Activated T-cell treated with anti-CD3 and anti-CD28 coated beads, Interleukin-2, amount 50 U/mL, for 72 hours (primary cell): ENCODE measurements around the gene PTPRT. TPM values are rescaled to one million over a fixed set of nuclear protein-coding genes. Genes with fewer than 3 reads are reported as not detected.

Source experiments
- ATAC-seq, 2 donors: fragments of 150-1000 bp; cut with Tn5 transposase; replicated peaks in 1 of 2; 2 replicates each; pipeline ENCODE4 v1.10.0; 2021; ENCODE audit warnings: moderate library complexity in 2 of 2, mild to moderate bottlenecking in 1 of 2
- DNase-seq, 2 donors: peaks; one replicate each; pipeline ENCODE4 v3.0.0; 2021 to 2022; ENCODE audit warnings: mixed read lengths in 1 of 2
- H3K27ac Mint-ChIP-seq: one replicate; pipeline ENCODE4 v1.8.0; 2022; ENCODE audit warnings: mild to moderate bottlenecking, moderate library complexity, mixed read lengths
- H3K27me3 Mint-ChIP-seq: one replicate; pipeline ENCODE4 v1.8.0; 2022; ENCODE audit warnings: low read depth, mixed read lengths
- H3K36me3 Mint-ChIP-seq, 2 donors: one replicate each; pipeline ENCODE4 v1.8.0; 2022; ENCODE audit warnings: mixed read lengths in 2 of 2, mild to moderate bottlenecking in 1 of 2; ENCODE audit not compliant: insufficient read depth in 2 of 2
- H3K4me1 Mint-ChIP-seq: one replicate; pipeline ENCODE4 v1.8.0; 2022; ENCODE audit warnings: low read depth, mixed read lengths
- H3K4me3 Mint-ChIP-seq, 2 donors: one replicate each; pipeline ENCODE4 v1.8.0; 2022; ENCODE audit warnings: mild to moderate bottlenecking in 2 of 2, mixed read lengths in 2 of 2, moderate library complexity in 2 of 2
- H3K9me3 Mint-ChIP-seq, 2 donors: one replicate each; pipeline ENCODE4 v1.8.0; 2022; ENCODE audit warnings: mixed read lengths in 2 of 2
- total RNA-seq, 2 donors: library from RNA; stranded (reverse); gene quantifications; one replicate each; pipeline ENCODE4 v1.2.3, GENCODE V29; 2022

Gene PTPRT
- total RNA-seq, 2 donors from 2014 or later = not detected

DNA sequence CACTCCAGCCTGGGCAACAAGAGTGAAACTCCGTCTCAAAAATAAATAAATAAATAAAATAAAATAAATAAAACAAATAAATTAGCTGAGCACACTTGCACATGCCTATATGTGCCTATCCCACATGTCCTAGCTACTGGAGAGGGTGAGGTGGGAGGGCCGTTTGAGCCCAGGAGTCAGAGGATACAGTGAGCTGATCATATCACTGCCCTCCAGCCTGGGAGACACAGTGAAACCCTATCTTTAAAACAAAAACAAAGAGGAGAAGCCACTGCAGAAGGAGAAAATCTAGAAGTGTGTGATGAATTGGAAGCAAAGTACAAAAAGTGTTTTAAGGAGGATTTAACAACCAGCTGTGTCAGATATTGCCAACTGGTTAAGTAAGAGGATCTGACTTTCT, 728.4 kb downstream of the PTPRT start:
- Mint-ChIP-seq H3K9me3 (peaks cover 10 to 11% of the 10 kb centered on the region in 2 donors), H3K4me3 (no peak overlapping the region), H3K36me3 (no peaks in the 10 kb centered on the region), H3K27me3 (no peaks in the 10 kb centered on the region), H3K4me1 (no peaks in the 10 kb centered on the region), H3K27ac (no peak overlapping the region)
- DNase-seq = no peak
- no peak for ATAC-seq

DNA sequence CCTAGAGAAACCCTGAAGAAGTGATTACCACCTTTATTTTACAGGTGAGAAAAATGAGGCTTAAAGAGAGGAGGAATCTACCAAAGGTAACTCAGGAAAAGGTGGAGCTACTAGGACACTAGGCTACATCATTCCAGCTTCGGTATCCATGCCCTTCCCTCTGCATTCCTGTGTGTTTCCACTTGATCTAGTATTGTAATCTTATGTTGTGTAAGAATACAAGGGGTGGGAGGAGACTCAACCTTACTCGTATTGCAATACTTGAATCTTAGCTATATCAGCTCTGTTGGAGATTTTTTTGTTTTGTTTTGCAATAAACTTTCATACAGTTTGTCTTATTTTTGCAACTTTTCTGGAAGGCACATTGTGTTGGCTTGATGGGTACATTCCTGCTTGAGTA, 742.4 kb downstream of the PTPRT start:
- Mint-ChIP-seq H3K27ac (no peak overlapping the region), H3K4me1 (no peaks in the 10 kb centered on the region), H3K4me3 (no peak overlapping the region), H3K27me3 (no peaks in the 10 kb centered on the region), H3K36me3 (no peaks in the 10 kb centered on the region), H3K9me3 (peaks cover 2 to 12% of the 10 kb centered on the region in 2 donors)
- no peak for ATAC-seq
- DNase-seq = no peak

- Mint-ChIP-seq H3K4me1 (no peaks in the 10 kb centered on the region), H3K4me3 (no peak overlapping the region), H3K36me3 (no peaks in the 10 kb centered on the region), H3K27me3 (no peaks in the 10 kb centered on the region), H3K27ac (no peak overlapping the region), H3K9me3 (peaks cover 0 to 1% of the 10 kb centered on the region in 2 donors)
- ATAC-seq = no peak
- DNase-seq = no peak
These were observed 744.9 kb downstream of the PTPRT start for GRCh38 chr20:42444799-42445198.

DNA sequence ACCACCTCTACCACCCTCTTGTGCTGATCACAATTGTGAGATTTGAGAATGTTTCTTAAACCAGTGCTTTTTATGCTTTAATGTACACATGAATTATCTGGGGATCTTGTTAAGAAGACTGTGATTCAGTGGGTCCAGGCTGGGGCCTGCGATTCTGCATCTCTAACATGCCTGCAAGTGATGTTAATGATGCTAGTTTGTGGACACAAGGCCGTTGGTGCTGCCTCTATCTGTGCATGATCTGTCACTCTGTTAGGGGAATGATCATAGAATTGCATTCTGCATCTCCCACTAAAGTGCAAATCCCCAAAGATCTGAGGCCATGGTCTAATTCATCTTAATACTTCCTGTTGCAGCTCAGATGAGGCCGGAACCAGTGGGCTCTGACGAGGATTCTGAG, 746.5 kb downstream of the PTPRT start:
- H3K36me3 Mint-ChIP-seq = no peaks in the 10 kb centered on the region
- H3K4me3 Mint-ChIP-seq = no peak overlapping the region
- no peak for DNase-seq
- no peak for ATAC-seq
- H3K9me3 Mint-ChIP-seq = peaks cover 0 to 1% of the 10 kb centered on the region in 2 donors
- H3K4me1 Mint-ChIP-seq = no peaks in the 10 kb centered on the region
- H3K27ac Mint-ChIP-seq = no peak overlapping the region
- H3K27me3 Mint-ChIP-seq = no peaks in the 10 kb centered on the region

DNA sequence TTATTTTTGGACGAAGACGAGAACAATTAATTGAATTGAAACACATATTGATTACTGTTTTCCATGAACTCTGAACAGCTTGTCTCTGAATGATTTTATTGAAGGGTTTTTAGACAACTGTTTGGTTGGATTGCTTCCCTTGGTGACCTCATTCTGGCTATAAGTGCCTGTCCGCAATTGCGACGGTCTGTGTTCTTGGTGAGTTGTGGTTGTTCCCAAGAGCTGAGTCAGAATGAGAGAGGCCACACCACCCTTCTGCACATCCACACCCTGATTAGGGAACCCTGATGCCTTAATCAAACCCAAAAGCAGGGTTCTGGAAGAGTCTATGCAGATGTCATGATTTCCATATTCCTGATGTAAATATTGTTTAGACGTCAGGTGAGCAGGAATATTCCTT, 747.0 kb downstream of the PTPRT start:
- no peaks in the 10 kb centered on the region for H3K36me3 Mint-ChIP-seq
- peaks cover 0 to 1% of the 10 kb centered on the region in 2 donors for H3K9me3 Mint-ChIP-seq
- H3K27me3 Mint-ChIP-seq = no peaks in the 10 kb centered on the region
- ATAC-seq (no peak), DNase-seq (no peak)
- no peaks in the 10 kb centered on the region for H3K4me1 Mint-ChIP-seq
- no peak overlapping the region for H3K27ac Mint-ChIP-seq
- H3K4me3 Mint-ChIP-seq = no peak overlapping the region

GRCh38 chr20:42441864-42442331, 747.8 kb downstream of the PTPRT start:
- Mint-ChIP-seq H3K36me3 (no peaks in the 10 kb centered on the region), H3K9me3 (peaks cover 0 to 1% of the 10 kb centered on the region in 2 donors), H3K27ac (no peak overlapping the region), H3K4me1 (no peaks in the 10 kb centered on the region), H3K4me3 (no peak overlapping the region), H3K27me3 (no peaks in the 10 kb centered on the region)
- DNase-seq (no peak), ATAC-seq (no peak)

- ATAC-seq = no peak
- Mint-ChIP-seq H3K27ac (no peak overlapping the region), H3K4me3 (no peak overlapping the region), H3K27me3 (no peaks in the 10 kb centered on the region), H3K36me3 (no peaks in the 10 kb centered on the region), H3K4me1 (no peaks in the 10 kb centered on the region), H3K9me3 (peaks cover 0 to 1% of the 10 kb centered on the region in 2 donors)
- DNase-seq = no peak
These were observed 748.4 kb downstream of the PTPRT start for GRCh38 chr20:42441196-42441863.

DNA sequence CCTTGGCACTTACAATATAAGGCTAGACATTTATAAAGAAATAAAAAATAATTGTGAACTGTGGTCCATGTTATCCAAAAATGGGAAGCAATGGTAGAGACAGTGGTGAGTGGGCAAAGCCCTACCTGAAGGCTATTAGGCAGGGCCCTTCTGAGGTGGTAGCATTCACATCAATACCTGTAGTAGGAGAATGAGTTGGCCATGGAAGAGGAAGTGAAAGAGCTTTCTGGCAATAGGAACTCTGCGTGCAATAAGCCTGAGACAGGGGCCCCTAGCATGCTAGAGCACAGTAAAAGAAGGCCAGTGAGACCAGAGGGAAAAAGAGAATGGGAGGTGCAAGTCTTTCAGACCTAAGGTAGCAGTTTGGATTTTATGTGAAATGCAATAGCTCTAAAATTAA, 754.5 kb downstream of the PTPRT start:
- Mint-ChIP-seq H3K27ac (no peak overlapping the region), H3K36me3 (no peaks in the 10 kb centered on the region), H3K4me3 (no peak overlapping the region), H3K4me1 (no peaks in the 10 kb centered on the region), H3K9me3 (no peaks in the 10 kb centered on the region), H3K27me3 (no peaks in the 10 kb centered on the region)
- DNase-seq (no peak), ATAC-seq (no peak)

DNA sequence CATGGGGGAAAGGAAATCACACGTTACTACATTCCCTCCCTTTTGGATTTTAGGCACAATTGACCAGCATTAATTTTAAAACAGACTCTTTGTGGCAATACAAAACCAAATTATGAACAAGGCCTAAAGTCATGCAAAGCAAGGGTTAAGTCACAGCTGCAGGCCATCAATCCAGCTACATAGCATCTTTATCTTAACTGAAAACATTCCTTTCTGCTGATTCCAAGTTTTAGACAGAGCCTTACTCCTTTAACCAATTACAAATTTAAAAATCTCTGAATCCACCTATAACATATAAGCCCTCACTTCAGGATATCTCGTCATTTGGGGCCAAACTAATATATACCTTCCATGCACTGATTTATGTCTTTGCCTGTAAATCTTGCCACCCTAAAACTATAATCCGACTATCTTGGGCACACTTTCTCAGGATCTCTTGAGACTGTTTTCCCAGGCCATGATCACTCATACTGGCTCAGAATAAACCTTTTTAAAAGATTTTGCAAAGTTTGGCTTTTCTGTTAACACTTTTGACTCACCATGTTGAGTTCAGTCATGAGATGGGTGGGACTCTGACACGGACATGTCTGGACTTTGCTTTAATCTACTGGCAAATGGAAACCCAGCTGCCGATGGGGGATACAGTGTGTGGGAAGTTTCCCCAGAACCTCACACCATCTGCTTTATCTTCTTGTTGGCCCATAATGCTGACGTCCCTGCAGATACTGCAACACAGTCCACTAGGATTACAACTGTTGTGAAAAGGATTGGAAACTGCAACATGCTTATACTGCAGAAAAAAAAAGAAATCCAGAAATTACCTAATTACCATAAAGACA, 757.0 kb downstream of the PTPRT start:
- ATAC-seq = no peak
- H3K9me3 Mint-ChIP-seq = no peaks in the 10 kb centered on the region
- H3K36me3 Mint-ChIP-seq = no peaks in the 10 kb centered on the region
- no peak for DNase-seq
- no peaks in the 10 kb centered on the region for H3K27me3 Mint-ChIP-seq
- H3K4me3 Mint-ChIP-seq = no peak overlapping the region
- H3K27ac Mint-ChIP-seq = no peak overlapping the region
- H3K4me1 Mint-ChIP-seq = no peaks in the 10 kb centered on the region

- Mint-ChIP-seq H3K4me1 (no peaks in the 10 kb centered on the region), H3K4me3 (no peak overlapping the region), H3K27ac (no peak overlapping the region), H3K9me3 (peaks cover 0 to 4% of the 10 kb centered on the region in 2 donors), H3K36me3 (no peaks in the 10 kb centered on the region), H3K27me3 (no peaks in the 10 kb centered on the region)
- no peak for DNase-seq
- ATAC-seq = no peak
These were observed 759.1 kb downstream of the PTPRT start for GRCh38 chr20:42430598-42430997.

GRCh38 chr20:42429761-42430458, 759.8 kb downstream of the PTPRT start:
- ATAC-seq (no peak), DNase-seq (no peak)
- no peaks in the 10 kb centered on the region for H3K4me1 Mint-ChIP-seq
- H3K9me3 Mint-ChIP-seq = peaks cover 0 to 5% of the 10 kb centered on the region in 2 donors
- H3K4me3 Mint-ChIP-seq = no peak overlapping the region
- H3K27ac Mint-ChIP-seq = no peak overlapping the region
- no peaks in the 10 kb centered on the region for H3K36me3 Mint-ChIP-seq
- no peaks in the 10 kb centered on the region for H3K27me3 Mint-ChIP-seq

DNA sequence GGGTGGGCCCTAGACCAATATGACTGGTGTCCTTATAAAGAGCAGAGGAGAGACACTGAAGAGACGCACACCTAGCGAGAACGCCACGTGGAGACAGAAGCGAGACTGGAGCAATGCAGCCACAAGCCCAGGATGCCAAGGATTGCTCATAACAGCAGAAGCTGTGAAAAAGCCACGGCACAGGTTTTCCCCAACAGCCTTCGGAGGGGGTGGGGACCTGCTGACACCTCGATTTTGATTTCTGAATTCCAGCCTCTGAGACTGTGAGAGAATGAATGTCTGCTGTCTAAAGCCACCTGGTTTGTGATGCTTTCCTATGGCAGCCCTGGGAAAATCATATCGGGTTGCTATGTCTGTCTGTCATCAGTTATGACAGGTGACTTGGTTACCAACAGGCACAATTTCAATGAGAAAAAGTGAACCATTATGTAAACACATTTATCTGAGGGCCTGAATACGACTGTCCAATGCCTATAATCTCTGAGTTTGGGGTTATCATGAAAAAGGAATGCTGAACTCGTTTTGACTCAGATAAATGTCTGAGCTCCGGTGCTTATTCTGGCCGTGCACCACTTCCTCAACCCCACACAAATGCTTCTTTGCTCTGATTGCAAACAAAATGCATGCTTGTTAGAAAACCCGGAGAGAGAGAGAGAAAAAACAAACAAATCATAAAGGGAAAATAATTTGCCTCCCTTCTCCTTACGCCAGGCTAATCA, 769.7 kb downstream of the PTPRT start:
- H3K9me3 Mint-ChIP-seq = peaks cover 2 to 5% of the 10 kb centered on the region in 2 donors
- no peaks in the 10 kb centered on the region for H3K27me3 Mint-ChIP-seq
- ATAC-seq (no peak), DNase-seq (no peak)
- no peaks in the 10 kb centered on the region for H3K4me1 Mint-ChIP-seq
- no peak overlapping the region for H3K4me3 Mint-ChIP-seq
- no peak overlapping the region for H3K27ac Mint-ChIP-seq
- no peaks in the 10 kb centered on the region for H3K36me3 Mint-ChIP-seq

- no peak for ATAC-seq
- DNase-seq = no peak
- Mint-ChIP-seq H3K9me3 (peaks cover 1 to 2% of the 10 kb centered on the region in 2 donors), H3K27ac (no peak overlapping the region), H3K27me3 (no peaks in the 10 kb centered on the region), H3K36me3 (no peaks in the 10 kb centered on the region), H3K4me1 (no peaks in the 10 kb centered on the region), H3K4me3 (no peak overlapping the region)
These were observed 782.9 kb downstream of the PTPRT start for GRCh38 chr20:42406826-42407225.
